ENCODE data around the gene GPANK1. TPM values are rescaled to one million over a fixed set of nuclear protein-coding genes. Genes with fewer than 3 reads are reported as not detected.

GPANK1 gene
- total RNA-seq, 3 donors from 2014 or later: 16.2 to 22.2 (median 20.0) TPM

DNA sequence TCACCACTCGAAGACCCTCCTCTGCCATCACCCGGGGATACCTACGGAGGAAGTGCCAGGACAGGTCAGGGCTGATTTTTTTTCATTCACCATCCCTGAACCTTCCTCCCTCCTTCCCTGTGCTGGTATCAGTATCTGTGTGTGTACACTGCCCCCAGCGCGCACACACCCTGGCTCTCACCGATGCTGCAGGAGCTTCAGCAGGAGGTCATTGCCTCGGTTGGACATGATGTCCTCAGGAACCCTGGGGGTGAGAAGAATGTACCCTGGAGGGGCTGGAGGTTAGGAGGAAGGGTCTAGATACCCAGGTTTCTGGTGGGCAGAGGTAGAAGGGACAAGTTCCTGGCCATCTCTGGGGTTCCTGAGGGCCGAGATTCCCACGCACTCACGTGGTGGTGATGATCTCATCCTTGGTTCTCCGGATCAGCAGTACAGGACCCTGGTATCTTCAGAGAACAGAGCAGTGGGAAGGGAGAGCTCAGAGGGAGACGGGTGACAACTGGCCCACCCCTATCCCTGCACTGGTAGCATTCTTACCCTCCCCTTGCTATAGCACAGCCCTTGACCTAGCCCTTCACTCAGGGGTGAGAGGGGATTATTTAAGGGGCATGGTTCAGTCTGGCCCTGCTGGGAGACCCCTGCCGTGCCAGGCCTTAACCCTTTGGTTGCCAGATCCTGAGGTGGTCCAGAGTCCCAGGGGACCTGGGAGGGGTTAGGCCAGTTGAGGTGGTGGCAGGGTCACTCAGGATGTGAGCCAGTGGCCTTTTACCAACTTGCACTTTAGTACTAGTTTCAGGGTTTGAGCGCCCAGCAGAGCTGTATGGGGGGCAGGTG, 23.3 kb upstream of the GPANK1 start:
- no peak for DNase-seq (ENCODE audit: low spot score in 2 of 2)
- Histone ChIP-seq H3K4me3 (no peak overlapping the region), H3K36me3 (peaks cover 8% of the 10 kb centered on the region), H3K27me3 (no peaks in the 10 kb centered on the region), H3K27ac (no peak overlapping the region), H3K9me3 (no peaks in the 10 kb centered on the region), H3K4me1 (no peaks in the 10 kb centered on the region)
- intact Hi-C loops (cut with DNase I; ENCODE audit: low total_unique reads): no loop called here
- TF ChIP-seq POLR2A (IDR thresholded peaks at IDR 0.05) (no peak), POLR2AphosphoS5 (IDR thresholded peaks at IDR 0.05) (no peak)
- TF ChIP-seq, protein P1, sequence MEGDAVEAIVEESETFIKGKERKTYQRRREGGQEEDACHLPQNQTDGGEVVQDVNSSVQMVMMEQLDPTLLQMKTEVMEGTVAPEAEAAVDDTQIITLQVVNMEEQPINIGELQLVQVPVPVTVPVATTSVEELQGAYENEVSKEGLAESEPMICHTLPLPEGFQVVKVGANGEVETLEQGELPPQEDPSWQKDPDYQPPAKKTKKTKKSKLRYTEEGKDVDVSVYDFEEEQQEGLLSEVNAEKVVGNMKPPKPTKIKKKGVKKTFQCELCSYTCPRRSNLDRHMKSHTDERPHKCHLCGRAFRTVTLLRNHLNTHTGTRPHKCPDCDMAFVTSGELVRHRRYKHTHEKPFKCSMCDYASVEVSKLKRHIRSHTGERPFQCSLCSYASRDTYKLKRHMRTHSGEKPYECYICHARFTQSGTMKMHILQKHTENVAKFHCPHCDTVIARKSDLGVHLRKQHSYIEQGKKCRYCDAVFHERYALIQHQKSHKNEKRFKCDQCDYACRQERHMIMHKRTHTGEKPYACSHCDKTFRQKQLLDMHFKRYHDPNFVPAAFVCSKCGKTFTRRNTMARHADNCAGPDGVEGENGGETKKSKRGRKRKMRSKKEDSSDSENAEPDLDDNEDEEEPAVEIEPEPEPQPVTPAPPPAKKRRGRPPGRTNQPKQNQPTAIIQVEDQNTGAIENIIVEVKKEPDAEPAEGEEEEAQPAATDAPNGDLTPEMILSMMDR (IDR thresholded peaks at IDR 0.05): no peak

DNA sequence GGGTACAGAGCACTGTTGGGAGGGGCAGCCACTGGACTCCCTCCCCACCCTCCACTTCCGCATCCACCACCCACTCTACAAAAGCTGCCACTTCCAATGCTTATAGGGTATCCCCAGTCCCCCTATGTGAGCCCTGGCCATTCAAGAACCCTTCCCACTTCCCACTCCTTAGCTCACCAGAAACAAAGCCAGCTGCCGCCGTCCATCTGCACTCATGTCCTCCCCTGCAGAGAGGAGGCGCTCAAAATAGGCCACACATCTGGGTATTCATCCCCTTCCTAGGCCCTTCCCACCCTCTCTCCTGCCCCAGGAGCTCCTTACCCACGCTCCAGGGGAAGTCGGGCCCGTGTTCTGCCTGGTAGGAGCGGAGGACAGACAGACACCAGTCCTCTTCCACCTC, 22.5 kb upstream of the GPANK1 start:
- peaks cover 8% of the 10 kb centered on the region for H3K36me3 ChIP-seq
- no peak overlapping the region for H3K4me3 ChIP-seq

DNA sequence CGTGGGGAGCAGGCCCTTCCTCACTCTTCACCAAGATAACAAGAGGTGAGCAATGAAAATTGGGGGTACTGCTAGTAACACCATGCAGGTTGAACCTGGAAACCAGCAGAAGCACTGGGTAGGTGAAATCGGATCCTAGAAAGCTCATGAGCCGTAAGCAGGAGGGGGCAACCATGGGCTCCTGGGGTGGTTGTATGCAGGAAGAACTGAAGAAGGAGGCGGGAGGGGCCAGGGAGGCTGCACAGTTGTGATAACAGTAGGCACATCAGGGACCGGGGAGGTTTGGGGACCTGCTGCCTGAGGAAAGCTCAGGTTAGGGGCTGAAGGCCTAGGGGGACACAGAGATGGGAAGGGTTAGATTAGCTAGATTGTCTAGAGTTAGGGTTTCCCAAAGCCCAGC, 21.7 kb upstream of the GPANK1 start:
- Histone ChIP-seq H3K9me3 (no peaks in the 10 kb centered on the region), H3K4me3 (no peak overlapping the region), H3K36me3 (peaks cover 8% of the 10 kb centered on the region), H3K4me1 (no peaks in the 10 kb centered on the region), H3K27me3 (no peaks in the 10 kb centered on the region), H3K27ac (no peak overlapping the region)
- intact Hi-C loops (cut with DNase I; ENCODE audit: low total_unique reads): no loop called here
- DNase-seq (ENCODE audit: low spot score in 2 of 2): no peak
- TF ChIP-seq POLR2AphosphoS5 (IDR thresholded peaks at IDR 0.05): no peak
- TF ChIP-seq, protein P1 (IDR thresholded peaks at IDR 0.05): no peak
- TF ChIP-seq POLR2A (IDR thresholded peaks at IDR 0.05): no peak

More for the DNA sequence above, 22.5 kb upstream of the GPANK1 start:
- no peaks in the 10 kb centered on the region for H3K9me3 ChIP-seq
- no peak for TF ChIP-seq POLR2AphosphoS5 (IDR thresholded peaks at IDR 0.05)
- TF ChIP-seq, protein P1 (IDR thresholded peaks at IDR 0.05): no peak
- TF ChIP-seq POLR2A (IDR thresholded peaks at IDR 0.05): no peak
- H3K4me1 ChIP-seq: no peaks in the 10 kb centered on the region
- no peak overlapping the region for H3K27ac ChIP-seq
- intact Hi-C loops (cut with DNase I; ENCODE audit: low total_unique reads): no loop called here
- no peak for DNase-seq (ENCODE audit: low spot score in 2 of 2)
- H3K27me3 ChIP-seq: no peaks in the 10 kb centered on the region

DNA sequence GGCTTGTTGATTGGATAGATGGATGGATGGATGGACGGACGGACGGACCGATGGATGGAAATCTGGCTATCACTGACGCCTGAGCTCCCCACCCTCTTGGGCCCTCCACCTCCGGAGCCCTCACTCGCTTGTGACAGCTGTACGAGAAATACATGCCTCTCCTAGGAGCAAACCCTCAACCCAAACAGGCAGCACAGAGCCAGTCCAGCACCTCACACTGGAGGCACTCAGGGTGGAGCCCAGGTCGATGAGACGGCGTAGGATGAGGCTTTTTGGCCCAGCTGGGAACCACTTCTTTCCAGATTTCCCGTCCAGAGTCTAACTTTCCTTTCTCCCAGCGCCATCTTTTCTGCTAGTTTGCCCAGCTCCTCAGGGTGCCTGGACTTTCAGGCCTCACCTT, 18.8 kb upstream of the GPANK1 start:
- no peak overlapping the region for H3K4me3 ChIP-seq

More for the DNA sequence above, 18.8 kb upstream of the GPANK1 start:
- intact Hi-C loops (cut with DNase I; ENCODE audit: low total_unique reads): loop anchor here (5.0 kb wide), 1 partner anchor 154 kb away; no protein-coding TSS in a partner anchor
- Histone ChIP-seq H3K9me3 (no peaks in the 10 kb centered on the region), H3K27ac (no peak overlapping the region), H3K4me1 (no peaks in the 10 kb centered on the region), H3K27me3 (no peaks in the 10 kb centered on the region), H3K36me3 (peaks cover 8% of the 10 kb centered on the region)
- DNase-seq (ENCODE audit: low spot score in 2 of 2): no peak
- TF ChIP-seq POLR2AphosphoS5 (IDR thresholded peaks at IDR 0.05): no peak
- no peak for TF ChIP-seq POLR2A (IDR thresholded peaks at IDR 0.05)
- TF ChIP-seq, protein P1 (IDR thresholded peaks at IDR 0.05): no peak

Measured in breast epithelium (tissue), 4 donors.